PC-3 (cell line): ENCODE measurements around the gene FAM24B. TPM values are rescaled to one million over a fixed set of nuclear protein-coding genes. Genes with fewer than 3 reads are reported as not detected.

ENCODE experiments used
- ATAC-seq: fragments of 200-7000 bp; cut with Tn5 transposase; 2 replicates; pipeline ENCODE4 v1.9.1; 2020; ENCODE audit warnings: mild to moderate bottlenecking, moderate library complexity
- BruUV-seq: library from RNA; stranded (reverse); fragments of 400-500 nt; replicated peaks from 2 replicates; lab custom pipeline; 2021; lab: Mats Ljungman, UMichigan
- CTCF ChIA-PET: fragments of 300-600 bp; sonication (Branson Sonifier 250); formaldehyde crosslinking; loops from one replicate; lab custom pipeline; 2022; ENCODE audit warnings: antibody characterized with exemption; lab: Charles Lee
- POLR2A ChIA-PET: fragments of 300-600 bp; sonication (Branson Sonifier 250); formaldehyde crosslinking; loops from one replicate; lab custom pipeline; 2022; ENCODE audit warnings: antibody characterized with exemption; ENCODE audit not compliant: unreplicated experiment; lab: Charles Lee
- DNase-seq: peaks from one replicate; pipeline ENCODE4 v3.0.0-alpha.2; 2015
- H2AFZ ChIP-seq: fragments of 300-600 bp; sonication (generic); 2 replicates; pipeline ENCODE4 v1.6.0; 2016; ENCODE audit warnings: antibody characterized with exemption, low read length
- H3F3A ChIP-seq: fragments of 300-600 bp; sonication (generic); one replicate; pipeline ENCODE4 v1.6.0; 2017; ENCODE audit warnings: antibody characterized with exemption, low read length, control low read depth, mild to moderate bottlenecking; ENCODE audit not compliant: unreplicated experiment
- H3K27ac ChIP-seq: fragments of 300-600 bp; sonication (generic); 2 replicates; pipeline ENCODE4 v1.5.1; 2016; ENCODE audit warnings: mild to moderate bottlenecking, low read length
- H3K27me3 ChIP-seq: fragments of 300-600 bp; sonication (generic); 2 replicates; pipeline ENCODE4 v1.6.1; 2016; ENCODE audit warnings: low read length, mixed read lengths
- H3K36me3 ChIP-seq: fragments of 300-600 bp; sonication (generic); 2 replicates; pipeline ENCODE4 v1.6.1; 2016; ENCODE audit warnings: low read depth, mixed run types, low read length, mixed read lengths
- H3K4me1 ChIP-seq: fragments of 300-600 bp; sonication (generic); 2 replicates; pipeline ENCODE4 v1.5.1; 2016; ENCODE audit warnings: low read length; ENCODE audit not compliant: insufficient read depth
- H3K4me2 ChIP-seq: fragments of 300-600 bp; sonication (generic); 2 replicates; pipeline ENCODE4 v1.6.0; 2016; ENCODE audit warnings: low read length
- H3K4me3 ChIP-seq: fragments of 300-600 bp; sonication (generic); 2 replicates; pipeline ENCODE4 v1.5.1; 2016; ENCODE audit warnings: mild to moderate bottlenecking, low read length, mixed read lengths
- H3K79me2 ChIP-seq: fragments of 300-600 bp; sonication (generic); 2 replicates; pipeline ENCODE4 v1.6.1; 2017; ENCODE audit warnings: low read length, mixed read lengths
- H3K9ac ChIP-seq: fragments of 300-600 bp; sonication (generic); 2 replicates; pipeline ENCODE4 v1.6.0; 2016; ENCODE audit warnings: mild to moderate bottlenecking, low read length
- H3K9me2 ChIP-seq: fragments of 300-600 bp; sonication (generic); replicated peaks from 2 replicates; pipeline ENCODE4 v1.6.1; 2016; ENCODE audit warnings: mixed run types, low read length, mixed read lengths
- H3K9me3 ChIP-seq: fragments of 300-600 bp; sonication (generic); 2 replicates; pipeline ENCODE4 v1.6.1; 2016; ENCODE audit warnings: low read length, mixed read lengths
- H4K20me1 ChIP-seq: fragments of 300-600 bp; sonication (generic); 2 replicates; pipeline ENCODE4 v1.6.1; 2016; ENCODE audit warnings: low read length, mixed read lengths
- EZH2 ChIP-seq: fragments of 300-600 bp; sonication (generic); IDR thresholded peaks from one replicate; pipeline ENCODE4 v1.6.1; 2017; ENCODE audit warnings: antibody characterized with exemption, mild to moderate bottlenecking, low read length; ENCODE audit not compliant: unreplicated experiment
- EZH2phosphoT487 ChIP-seq: fragments of 300-600 bp; sonication (generic); IDR thresholded peaks from 2 replicates; pipeline ENCODE4 v1.6.1; 2018; ENCODE audit warnings: mild to moderate bottlenecking, antibody characterized with exemption, low read length, borderline replicate concordance
- intact Hi-C: fragments of 100-400 bp; cut with micrococcal nuclease; formaldehyde crosslinking; loops from 2 replicates; pipeline ENCODE4 v1.9.0; 2023
- total RNA-seq: library from RNA; depleted of rRNA; stranded (reverse); fragments of >200 nt; gene quantifications from 2 replicates; pipeline ENCODE4 v1.2.3, GENCODE V29; 2014
- TF ChIP-seq, protein P1 (sequence below): fragments of 300-600 bp; sonication (generic); conservative IDR thresholded peaks from 2 replicates; pipeline ENCODE4 v1.5.1; 2017; ENCODE audit warnings: antibody characterized with exemption, low read depth, mild to moderate bottlenecking, low read length

FAM24B gene
- total RNA-seq, 1 experiment from 2014 or later = 5.2 TPM

DNA sequence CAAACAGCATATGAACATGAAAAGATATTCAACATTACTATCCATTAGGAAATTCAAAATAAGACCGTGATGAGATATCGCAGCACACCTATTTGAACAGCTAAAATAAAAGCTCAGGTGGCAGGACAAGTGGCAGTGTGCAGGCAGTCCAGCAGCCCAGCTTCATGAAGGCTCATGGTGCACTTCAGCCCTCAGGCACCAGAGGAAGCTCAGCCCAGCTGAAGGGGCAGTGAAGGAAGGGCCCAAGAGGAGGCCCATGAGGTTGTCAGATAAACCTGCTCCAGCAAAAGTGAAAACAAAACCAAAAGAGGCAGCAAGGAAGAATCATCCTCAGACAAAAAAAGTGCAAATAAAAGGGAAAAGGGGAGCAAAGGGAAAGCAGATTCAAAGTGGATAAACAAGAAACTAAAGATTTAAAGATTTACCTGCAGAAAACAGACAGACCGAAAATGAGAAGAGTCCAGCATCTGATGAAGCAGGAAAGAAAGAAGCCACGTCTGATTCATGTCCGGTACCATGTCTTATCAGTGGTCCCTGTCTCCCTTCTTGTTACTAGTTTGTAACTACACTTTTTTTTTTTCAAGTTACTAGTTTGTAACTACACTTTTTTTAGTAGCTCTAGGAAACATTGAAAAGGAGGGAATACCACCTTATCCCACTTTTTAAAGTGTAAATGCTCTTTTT lies 15.0 kb upstream of the FAM24B start:
- no TSS peak for BruUV-seq
- Histone ChIP-seq H3K9me2 (no peaks in the 10 kb centered on the region), H3K79me2 (no peaks in the 10 kb centered on the region), H3K27me3 (no peaks in the 10 kb centered on the region), H3K4me2 (no peak overlapping the region), H3K4me3 (no peak overlapping the region), H3K4me1 (no peaks in the 10 kb centered on the region), H3K27ac (no peak overlapping the region), H3K9me3 (no peaks in the 10 kb centered on the region), H3K36me3 (no peaks in the 10 kb centered on the region), H4K20me1 (no peaks in the 10 kb centered on the region), H2AFZ (no peak overlapping the region), H3K9ac (no peak overlapping the region), H3F3A (no peaks in the 10 kb centered on the region)
- CTCF ChIA-PET = no interaction called here
- ATAC-seq (peak; percentile 27), DNase-seq (no peak)
- intact Hi-C loops = no loop called here
- TF ChIP-seq EZH2 = no peak
- TF ChIP-seq EZH2phosphoT487 = no peak
- TF ChIP-seq, protein P1, sequence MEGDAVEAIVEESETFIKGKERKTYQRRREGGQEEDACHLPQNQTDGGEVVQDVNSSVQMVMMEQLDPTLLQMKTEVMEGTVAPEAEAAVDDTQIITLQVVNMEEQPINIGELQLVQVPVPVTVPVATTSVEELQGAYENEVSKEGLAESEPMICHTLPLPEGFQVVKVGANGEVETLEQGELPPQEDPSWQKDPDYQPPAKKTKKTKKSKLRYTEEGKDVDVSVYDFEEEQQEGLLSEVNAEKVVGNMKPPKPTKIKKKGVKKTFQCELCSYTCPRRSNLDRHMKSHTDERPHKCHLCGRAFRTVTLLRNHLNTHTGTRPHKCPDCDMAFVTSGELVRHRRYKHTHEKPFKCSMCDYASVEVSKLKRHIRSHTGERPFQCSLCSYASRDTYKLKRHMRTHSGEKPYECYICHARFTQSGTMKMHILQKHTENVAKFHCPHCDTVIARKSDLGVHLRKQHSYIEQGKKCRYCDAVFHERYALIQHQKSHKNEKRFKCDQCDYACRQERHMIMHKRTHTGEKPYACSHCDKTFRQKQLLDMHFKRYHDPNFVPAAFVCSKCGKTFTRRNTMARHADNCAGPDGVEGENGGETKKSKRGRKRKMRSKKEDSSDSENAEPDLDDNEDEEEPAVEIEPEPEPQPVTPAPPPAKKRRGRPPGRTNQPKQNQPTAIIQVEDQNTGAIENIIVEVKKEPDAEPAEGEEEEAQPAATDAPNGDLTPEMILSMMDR = no peak
- POLR2A ChIA-PET = no interaction called here

DNA sequence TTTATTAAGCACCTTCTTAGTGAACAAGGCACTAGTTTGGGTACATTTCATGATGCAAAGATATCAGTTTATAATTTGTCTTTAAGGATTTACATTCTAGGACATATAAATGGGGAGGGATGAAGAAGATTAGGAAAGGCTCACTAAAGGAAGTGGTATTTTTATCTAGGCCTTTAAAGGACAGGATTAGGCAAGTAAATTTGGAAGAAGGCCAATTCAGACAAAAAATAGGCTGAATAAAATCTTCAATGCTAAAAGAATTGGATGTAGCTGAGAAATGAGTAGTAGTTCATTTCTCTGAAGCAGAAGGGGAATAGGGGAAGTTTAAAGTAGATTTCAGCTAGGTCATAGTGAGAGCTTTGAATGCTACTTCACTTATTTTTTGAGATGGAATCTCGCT lies 4.8 kb upstream of the FAM24B start:
- Histone ChIP-seq H3K9me3 (no peaks in the 10 kb centered on the region), H3K4me1 (peaks cover 9% of the 10 kb centered on the region), H4K20me1 (no peaks in the 10 kb centered on the region), H3K27me3 (no peaks in the 10 kb centered on the region), H3K79me2 (peaks cover 13% of the 10 kb centered on the region), H3K9me2 (no peaks in the 10 kb centered on the region), H3K9ac (no peak overlapping the region), H3K27ac (no peak overlapping the region), H3K4me2 (no peak overlapping the region), H3F3A (no peaks in the 10 kb centered on the region), H3K36me3 (no peaks in the 10 kb centered on the region), H2AFZ (no peak overlapping the region), H3K4me3 (no peak overlapping the region)
- ATAC-seq (no peak), DNase-seq (no peak)
- TF ChIP-seq EZH2phosphoT487 (no peak), EZH2 (no peak)
- no TSS peak for BruUV-seq
- intact Hi-C loops = no loop called here
- POLR2A ChIA-PET = no interaction called here
- CTCF ChIA-PET = no interaction called here

DNA sequence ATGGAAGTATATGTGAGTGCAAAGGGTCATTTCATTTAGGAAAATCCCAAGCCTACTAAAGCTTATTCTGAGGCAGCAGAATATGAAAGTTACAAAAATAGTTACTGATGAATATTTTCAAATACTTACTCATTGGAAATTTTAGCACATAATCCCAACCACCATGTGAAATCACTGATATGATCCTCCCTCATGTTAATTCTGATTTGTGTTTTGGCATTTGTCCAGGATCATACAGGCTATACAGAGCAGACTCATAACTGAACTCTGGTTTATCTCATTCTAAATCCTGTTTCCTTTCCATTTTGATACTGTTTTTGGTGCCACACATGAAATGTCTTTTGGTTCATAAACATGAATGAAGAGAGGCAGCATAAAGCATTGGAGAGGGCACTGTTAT lies 3.4 kb upstream of the FAM24B start:
- peaks cover 16% of the 10 kb centered on the region for H3K4me1 ChIP-seq
- CTCF ChIA-PET = no interaction called here
- no peak overlapping the region for H3K27ac ChIP-seq
- no peak overlapping the region for H3K9ac ChIP-seq
- H3K79me2 ChIP-seq = peaks cover 27% of the 10 kb centered on the region
- POLR2A ChIA-PET = no interaction called here
- no TSS peak for BruUV-seq
- TF ChIP-seq EZH2 (no peak), EZH2phosphoT487 (no peak)
- TF ChIP-seq, protein P1 = no peak
- H3F3A ChIP-seq = no peaks in the 10 kb centered on the region
- no peaks in the 10 kb centered on the region for H4K20me1 ChIP-seq
- no peaks in the 10 kb centered on the region for H3K27me3 ChIP-seq
- intact Hi-C loops = no loop called here
- ATAC-seq (no peak), DNase-seq (no peak)
- no peaks in the 10 kb centered on the region for H3K9me3 ChIP-seq
- H3K36me3 ChIP-seq = no peaks in the 10 kb centered on the region
- H2AFZ ChIP-seq = no peak overlapping the region
- no peak overlapping the region for H3K4me3 ChIP-seq
- no peaks in the 10 kb centered on the region for H3K9me2 ChIP-seq
- no peak overlapping the region for H3K4me2 ChIP-seq
